ENCODE measurements around the gene NHLRC2.
"Not testable (repeated sequence)": the region's sequence is repeated elsewhere in the genome, so short reads cannot be mapped to it uniquely, and the experiment has no call there.

Gene NHLRC2

DNA sequence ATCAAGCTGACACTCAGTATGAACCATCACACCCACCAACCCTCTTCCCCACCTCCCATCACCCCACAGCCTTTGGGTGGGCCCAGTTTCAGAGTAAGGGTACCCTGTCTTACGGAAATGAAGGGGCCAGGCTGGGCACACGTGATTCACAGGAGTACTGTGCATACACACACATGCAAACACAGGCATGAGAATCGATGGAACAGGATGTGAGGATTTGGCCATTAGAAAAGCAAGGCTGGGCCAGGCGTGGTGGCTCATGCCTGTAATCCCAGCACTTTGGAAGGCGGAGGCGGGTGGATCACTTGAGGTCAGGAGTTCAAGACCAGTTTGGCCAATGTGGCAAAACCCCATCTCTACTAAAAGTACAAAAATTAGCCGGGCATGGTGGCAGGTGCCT is 88.7 kb downstream of the NHLRC2 start:
- not testable (repeated sequence) for DNase-seq (ENCODE audit: low read depth)

DNA sequence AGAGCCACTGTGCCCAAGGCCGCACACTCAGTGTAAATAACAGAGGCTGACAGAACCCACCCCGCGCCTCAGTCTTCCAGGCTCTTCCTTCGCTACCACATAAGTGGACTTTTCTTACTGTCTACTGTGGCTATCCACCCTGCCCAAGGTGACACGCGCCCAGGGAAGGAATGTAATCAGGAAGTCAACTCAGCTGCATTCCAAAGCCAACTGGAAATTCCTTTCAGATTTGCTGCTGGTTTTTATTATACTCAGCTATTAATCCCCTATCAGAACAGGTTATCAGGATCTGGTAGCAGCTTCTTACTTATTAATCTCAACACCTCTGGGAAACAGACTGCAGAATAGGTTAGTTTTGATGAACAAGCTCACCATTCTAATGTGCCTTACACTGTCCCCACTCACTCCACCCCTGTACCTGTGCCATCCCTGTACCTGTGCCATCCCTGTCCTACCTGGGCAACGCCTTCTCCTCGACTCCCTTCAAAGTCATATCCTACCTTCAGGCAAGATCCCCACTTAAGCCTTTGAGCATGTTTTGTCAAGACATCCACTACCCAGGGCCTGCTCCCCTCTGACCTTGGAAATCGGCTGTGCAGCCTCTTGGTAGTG is 90.7 kb downstream of the NHLRC2 start:
- DNase-seq (ENCODE audit: low read depth): no peak

DNA sequence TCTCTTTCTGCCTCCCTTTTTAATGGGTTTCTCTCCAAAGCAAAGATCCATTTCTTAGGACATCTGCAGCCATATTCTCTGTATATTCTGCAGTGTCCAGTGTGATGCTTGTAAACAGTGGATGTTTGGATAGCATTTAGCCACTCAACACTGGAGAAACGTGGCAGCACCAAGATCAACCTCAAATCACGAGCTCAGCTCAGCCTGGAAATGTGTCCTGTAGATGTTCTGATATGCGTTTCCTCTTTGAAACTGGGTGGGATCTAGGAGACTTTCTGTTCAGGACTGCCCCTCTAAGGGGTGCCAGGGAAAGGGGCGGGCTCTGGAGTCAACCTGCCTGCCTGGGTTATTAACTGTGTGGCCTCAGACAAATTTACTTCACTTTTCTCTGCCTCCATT is 91.2 kb downstream of the NHLRC2 start:
- no peak for DNase-seq (ENCODE audit: low read depth)

DNA sequence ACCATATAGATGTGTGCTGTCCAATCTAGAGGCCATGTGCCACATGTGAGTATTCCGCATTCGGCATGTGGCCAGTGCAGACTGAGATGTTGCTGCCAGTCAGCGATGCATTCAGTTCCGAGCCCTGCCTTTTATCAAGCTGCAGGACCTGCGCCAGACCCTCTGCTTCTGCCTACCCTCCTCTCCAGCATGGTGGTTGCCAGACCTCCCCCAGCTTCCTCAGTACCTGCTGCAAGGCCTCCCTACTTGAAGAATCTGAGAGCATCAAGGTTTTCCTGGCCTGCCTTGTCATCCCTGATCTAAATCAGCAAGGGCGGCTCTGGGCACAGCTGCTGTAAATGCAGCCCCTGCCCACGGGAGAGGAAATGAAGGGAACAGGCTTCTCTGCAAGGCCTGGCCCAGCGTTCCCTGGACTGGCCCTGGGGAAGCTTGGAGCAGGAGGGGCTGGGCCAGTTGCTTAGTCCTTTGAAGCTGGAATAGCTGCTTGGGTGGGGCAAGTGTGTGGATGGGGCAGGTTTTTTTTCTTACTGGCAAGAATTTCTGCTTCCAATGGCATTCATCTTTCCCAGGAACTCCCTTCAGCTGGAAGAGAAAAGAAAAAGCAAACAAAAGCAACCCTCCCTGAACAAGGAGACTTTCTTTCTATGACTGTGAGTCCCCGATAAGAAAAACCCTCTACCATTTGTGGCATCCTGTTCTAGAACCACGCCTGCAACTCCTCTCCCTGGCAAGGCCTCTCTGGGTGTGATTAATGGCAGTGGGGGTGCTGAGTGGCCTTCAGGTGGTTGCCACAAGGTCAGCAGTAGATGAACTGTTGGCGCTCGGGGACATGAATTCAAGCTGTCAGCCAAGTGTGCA is 93.0 kb downstream of the NHLRC2 start:
- DNase-seq (ENCODE audit: low read depth): no peak

DNA sequence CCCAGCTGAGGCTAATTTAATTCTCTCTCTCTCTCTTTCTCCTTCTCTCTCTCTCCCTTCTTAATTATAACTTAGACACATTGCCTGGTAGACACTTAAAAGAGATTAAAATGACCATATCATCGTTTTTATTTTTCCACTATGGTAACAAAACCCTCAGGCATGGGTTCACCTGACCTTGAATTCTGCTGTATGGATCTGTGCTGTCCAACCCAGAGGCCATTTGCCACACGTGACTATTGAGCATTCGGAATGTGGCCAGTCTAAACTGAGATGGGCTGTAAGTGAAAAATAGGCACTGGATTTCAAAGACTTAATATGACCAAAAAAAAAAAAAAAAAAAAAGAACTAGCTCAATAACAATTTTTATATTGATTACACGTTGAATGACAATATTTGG is 93.6 kb downstream of the NHLRC2 start:
- DNase-seq (ENCODE audit: low read depth): no peak

DNA sequence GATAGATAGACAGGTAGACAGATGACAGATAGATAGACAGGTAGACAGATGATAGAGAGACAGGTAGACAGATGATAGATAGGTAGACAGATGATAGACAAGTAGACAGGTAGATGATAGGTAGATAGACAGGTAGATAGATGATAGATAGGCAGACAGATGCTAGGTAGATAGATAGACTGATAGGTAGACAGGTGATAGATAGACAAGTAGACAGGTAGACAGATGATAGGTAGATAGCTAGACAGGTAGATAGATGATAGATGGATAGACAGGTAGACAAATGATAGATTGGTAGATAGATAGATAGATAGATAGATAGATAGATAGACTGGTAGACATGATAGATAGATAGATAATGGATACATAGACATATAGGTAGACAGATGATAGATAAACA is 95.8 kb downstream of the NHLRC2 start:
- no peak for DNase-seq (ENCODE audit: low read depth)

DNA sequence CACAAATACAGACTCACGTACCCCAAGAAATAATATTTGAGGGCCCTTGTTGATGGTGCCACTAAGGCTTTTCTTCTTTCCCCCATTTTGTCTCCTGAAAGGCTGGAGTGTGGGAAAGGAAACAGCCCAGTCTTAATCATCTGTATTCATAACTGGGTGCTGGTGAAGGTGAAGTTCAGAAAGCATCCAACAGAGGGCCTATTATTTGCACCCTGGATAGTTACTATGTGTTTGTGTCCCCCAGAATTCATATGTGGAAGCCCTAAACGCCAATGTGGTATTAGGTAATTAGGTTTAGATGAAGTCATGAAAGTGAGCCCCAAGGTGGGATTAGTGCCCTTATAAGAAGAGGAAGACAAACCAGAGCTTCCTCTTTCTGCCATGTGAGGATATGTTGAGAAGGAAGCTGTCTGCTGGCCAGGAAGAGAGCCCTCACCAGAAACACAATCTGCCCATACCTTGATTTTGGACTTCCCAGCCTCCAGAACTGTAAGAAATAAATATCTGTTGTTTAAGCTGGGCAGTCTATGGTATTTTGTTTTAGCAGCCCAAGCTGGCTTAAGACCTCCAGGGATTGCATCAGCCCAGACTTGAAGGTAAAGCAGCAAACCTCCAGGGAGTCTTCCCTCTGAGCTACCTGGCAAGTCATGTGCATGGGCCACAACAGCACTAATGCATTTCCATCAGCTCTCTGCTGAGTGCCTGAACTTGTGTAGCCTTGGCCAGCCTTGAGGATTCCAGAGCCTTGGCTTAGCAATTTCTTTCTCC is 99.2 kb downstream of the NHLRC2 start:
- no peak for DNase-seq (ENCODE audit: low read depth)

DNA sequence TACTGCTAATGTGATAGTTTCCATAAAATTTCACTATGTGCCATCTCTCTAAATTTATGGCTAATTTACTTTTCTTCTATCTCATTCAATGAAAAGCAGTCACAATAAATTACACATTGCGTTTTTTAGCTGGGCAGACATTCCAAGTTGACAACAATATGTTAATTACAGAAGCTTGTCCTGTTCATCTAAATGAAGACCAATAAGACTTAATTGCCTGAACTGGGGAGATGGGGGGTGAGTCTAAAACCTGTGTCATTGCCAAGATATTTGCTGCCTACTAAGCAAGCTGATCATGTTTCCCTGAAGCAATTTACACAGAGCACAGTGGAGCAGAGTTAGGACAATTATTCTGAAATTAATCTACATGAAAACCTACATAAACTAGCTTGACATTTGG is 99.9 kb downstream of the NHLRC2 start:
- DNase-seq (ENCODE audit: low read depth): no peak

DNA sequence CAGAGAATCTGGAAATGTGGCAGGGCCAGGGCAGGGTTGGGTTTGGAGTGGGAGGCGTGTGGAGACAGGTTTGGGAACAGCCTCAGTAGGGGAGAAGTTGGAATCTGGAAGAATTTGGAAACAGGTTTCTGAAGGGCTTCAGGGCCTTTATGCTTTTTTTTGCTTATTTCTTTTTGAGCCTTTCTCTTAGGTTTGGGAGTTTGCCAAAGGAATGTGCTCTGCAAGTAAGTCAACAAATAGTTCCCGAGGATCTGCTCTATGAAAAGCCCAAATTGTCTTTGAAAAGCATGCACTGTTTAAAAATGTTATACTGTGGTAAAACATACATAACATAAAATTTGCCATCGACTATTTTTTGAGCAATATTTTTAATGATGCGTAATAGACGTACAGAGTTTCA is 102.6 kb downstream of the NHLRC2 start:
- DNase-seq (ENCODE audit: low read depth): peak; percentile 63

DNA sequence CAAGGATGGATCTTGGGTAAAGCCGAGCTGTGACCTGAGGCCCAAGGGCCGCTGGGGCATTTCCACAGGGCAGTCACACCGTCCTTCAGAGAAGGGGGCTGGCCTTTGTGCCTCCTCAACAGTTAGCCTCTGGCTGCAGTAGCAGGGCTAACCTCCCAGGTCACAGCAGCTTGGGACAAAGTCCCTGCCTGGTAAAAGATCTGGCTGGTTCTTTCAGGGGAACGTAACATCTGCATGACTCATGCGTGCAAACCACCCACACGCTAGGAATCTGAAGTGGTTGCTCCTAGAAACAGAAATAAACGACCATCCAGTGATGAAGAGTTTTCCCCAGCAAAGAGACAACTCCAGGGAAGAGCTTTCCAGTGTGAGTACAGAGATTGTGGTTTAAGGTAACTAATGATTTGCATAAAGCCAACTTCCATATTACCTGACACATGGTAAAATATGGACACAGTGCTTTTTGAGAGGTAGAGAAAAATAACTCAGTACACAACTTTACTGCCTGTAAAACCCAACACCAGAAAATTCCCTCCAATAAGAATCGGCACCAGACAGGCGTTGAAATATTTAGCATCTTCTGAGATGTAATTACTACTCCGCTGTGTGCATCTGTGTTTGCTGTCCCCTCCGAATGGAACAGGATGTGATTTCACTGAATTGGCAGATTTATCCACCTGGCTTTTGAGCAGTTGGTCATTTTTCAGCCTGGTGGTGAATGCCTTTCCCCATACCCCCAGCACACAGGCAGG is 104.3 kb downstream of the NHLRC2 start:
- peak; percentile 82 for DNase-seq (ENCODE audit: low read depth)

DNA sequence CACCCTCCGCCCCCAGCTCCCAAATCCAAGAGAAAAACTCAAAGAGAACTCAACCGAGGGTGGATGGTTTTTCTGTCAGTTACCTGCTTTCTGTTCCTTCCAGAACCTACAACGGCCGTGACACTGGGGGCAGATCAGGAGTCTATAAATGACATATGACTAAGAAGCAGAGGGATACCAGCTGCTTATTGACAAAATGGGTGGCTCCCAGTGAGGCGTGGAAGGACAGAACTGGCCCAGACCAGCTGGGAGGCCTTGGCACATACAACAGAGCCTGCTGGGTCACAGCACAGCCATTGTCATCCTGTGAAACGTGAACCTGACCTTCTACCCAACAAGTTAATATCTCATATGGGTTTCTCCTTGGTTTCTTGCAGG is 104.9 kb downstream of the NHLRC2 start:
- DNase-seq (ENCODE audit: low read depth): no peak

DNA sequence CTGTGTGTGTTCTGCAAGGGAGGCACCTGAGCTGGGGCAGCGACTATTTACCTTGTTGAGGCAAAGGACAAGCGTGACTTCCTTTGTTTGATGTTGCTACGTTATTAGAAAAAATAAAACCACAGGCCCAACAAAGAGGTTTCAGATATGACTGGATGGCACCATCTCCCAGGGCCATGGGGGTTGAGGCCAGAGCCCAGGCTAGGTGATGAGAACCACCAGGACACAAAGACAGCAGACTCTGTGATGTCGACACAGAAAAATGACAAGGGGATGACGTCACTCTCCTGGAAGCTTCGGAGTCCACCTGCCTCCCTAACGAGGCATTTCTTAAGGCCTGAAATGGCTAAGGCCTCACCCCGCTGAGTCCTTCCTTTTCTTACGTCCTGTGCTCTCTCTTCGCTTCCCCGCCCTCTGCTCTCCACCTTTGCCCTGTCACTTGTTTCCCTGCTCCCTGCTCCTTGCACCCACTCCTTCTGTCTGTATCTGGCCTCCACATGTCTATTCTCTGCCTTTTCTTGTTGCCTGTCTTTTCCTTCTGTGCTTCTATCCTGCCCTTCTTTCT is 106.2 kb downstream of the NHLRC2 start:
- no peak for DNase-seq (ENCODE audit: low read depth)

DNA sequence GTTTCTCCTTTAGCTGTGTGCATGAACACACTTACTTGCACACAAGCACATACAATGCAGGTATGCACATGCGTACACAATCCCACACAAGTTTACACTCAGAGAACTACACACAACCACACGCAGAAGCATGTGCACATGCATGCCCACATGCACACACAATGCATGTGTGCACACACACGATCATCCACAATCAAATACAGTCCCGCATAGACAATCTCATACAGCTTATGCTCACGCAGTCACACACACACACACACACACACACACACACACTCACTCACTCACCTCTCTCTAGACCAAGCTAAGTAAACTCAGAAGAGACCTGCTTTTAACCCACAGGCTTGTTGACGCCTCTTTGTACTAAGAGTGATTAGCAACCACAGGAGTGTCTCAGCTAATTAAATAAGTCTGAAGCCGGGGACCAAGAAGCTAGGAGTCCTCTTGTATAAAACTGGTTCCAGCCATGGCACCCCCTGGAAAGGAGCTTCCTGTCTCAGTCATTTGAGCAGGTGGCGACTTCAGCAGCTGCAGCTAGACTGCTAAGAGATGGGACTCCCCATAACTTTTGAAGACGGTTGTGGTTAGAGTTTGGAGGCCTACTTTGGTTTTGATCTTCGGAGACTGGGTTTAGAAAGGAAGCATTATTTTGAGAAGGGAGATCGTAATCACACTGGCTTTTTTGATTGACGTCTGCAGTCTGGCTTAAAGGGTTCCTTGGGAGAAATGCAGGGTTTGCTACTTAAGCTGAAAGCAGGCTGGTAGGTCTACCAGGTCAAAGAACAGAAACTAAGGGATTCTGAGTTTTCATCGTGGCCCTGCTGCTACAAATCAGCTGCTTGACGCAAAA is 106.9 kb downstream of the NHLRC2 start:
- no peak for DNase-seq (ENCODE audit: low read depth)

DNA sequence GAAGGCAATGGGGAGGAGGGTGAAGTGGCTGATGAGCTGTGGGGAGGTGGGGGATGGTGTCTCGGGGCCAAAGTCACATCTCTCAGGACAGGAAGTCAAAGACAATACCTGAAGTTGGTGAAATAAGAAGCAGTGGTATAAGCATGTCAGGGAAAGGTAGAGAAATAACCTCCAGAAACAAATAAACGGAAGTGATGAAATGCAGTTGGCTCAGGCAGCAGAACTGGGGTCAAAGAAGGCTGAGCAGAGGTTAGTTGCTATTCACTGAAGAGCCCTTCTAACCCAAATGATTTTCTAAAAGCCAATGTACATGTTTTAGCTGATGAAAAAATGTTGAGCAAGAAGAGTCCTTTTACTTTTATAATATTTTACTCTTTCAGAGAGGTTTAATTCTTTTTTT is 110.6 kb downstream of the NHLRC2 start:
- DNase-seq (ENCODE audit: low read depth): no peak

DNA sequence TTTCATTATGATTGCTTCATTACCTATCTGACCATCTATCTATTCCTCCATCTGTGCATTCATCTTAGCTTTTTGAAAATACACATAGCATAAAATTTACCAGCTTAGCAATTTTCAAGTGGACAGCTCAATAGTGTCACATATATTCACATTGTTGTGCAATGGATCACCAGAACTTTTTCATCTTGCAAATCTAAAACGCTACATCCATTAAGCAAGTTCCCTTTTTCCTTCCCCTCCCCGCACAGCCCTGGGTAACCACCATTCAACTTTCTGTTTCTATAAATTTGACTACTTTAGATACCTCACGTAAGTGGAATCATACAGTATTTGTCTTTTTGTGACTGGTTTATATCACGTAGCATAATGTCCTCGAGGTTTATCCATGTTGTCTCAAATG is 111.2 kb downstream of the NHLRC2 start:
- DNase-seq (ENCODE audit: low read depth): no peak

Measured in fibroblast of the conjunctiva (primary cell).